Lower leg skin (tissue), 4 donors: ENCODE results near the gene PLD2. TPM values are rescaled to one million over a fixed set of nuclear protein-coding genes. Genes with fewer than 3 reads are reported as not detected.

ENCODE experiments used
- DNase-seq, 2 donors: peaks; one replicate each; pipeline ENCODE4 v3.0.0-alpha.2; 2019; ENCODE audit warnings: low spot score in 2 of 2
- H3K4me3 ChIP-seq: fragments of 200-600 bp; sonication (generic); 2 replicates; pipeline ENCODE4 v1.5.1; 2017; ENCODE audit warnings: mild to moderate bottlenecking, low read depth; ENCODE audit not compliant: poor library complexity, severe bottlenecking
- CTCF ChIP-seq, 3 donors: fragments of 450-650 bp; IDR thresholded peaks; one replicate each; pipeline ENCODE4 v1.5.1; 2016; ENCODE audit warnings: antibody characterized with exemption in 3 of 3, mild to moderate bottlenecking in 3 of 3, moderate library complexity in 2 of 3
- POLR2A ChIP-seq, 2 donors: fragments of 450-650 bp; IDR thresholded peaks; one replicate each; pipeline ENCODE4 v1.6.1; 2016 to 2017; ENCODE audit warnings: antibody characterized with exemption in 2 of 2, mild to moderate bottlenecking in 1 of 2, moderate library complexity in 1 of 2
- WGBS, 2 donors: methylation state at CpG; one replicate each; pipeline ENCODE4 v1.1.5; 2018; 5-methylcytosine and 5-hydroxymethylcytosine counted together
- intact Hi-C: fragments of 100-400 bp; cut with DNase I; formaldehyde crosslinking; loops from one replicate; pipeline ENCODE4 v1.15.0; 2023; ENCODE audit warnings: low total_unique reads
- total RNA-seq, 4 donors: library from RNA; depleted of rRNA; stranded (reverse); fragments of >200 nt; gene quantifications; one replicate each; pipeline ENCODE4 v1.1.0, GENCODE V29; 2016

PLD2 gene
- total RNA-seq, 4 donors from 2014 or later: 40.1 to 78.8 (median 56.3) TPM

- TF ChIP-seq POLR2A (IDR thresholded peaks at IDR 0.05) (no peak), CTCF (IDR thresholded peaks at IDR 0.05) (no peak)
- intact Hi-C loops: no loop called here
- 79 to 83% methylated on average over 3 of the region's 3 CpGs for WGBS, 2 donors
- H3K4me3 ChIP-seq: no peak overlapping the region
- no peak for DNase-seq
Observed at GRCh38 chr17:4838309-4838785, 31.4 kb downstream of the PLD2 start.

DNA sequence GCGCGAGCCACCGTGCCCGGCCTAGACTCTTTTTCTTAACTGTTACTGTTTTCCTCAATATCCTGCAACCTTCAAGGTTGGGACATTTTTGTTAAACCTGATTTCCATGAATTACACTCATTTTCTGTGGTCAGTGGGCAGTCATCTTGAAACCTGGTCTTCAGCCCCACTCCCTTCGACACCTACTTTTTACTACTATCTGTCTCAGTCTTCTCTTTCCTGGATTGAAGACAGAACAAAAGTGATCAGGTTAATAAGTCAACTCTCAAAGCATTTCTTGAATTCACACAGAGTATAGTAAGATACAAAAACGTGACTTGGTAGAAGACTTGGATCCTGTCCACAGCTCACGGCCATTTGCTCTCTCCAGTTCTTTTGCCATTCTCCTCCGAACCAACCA is 32.3 kb downstream of the PLD2 start:
- intact Hi-C loops: no loop called here
- 85 to 87% methylated on average over 8 of the region's 8 CpGs for WGBS, 2 donors
- no peak overlapping the region for H3K4me3 ChIP-seq
- no peak for DNase-seq
- TF ChIP-seq POLR2A (IDR thresholded peaks at IDR 0.05) (no peak), CTCF (IDR thresholded peaks at IDR 0.05) (no peak)

DNA sequence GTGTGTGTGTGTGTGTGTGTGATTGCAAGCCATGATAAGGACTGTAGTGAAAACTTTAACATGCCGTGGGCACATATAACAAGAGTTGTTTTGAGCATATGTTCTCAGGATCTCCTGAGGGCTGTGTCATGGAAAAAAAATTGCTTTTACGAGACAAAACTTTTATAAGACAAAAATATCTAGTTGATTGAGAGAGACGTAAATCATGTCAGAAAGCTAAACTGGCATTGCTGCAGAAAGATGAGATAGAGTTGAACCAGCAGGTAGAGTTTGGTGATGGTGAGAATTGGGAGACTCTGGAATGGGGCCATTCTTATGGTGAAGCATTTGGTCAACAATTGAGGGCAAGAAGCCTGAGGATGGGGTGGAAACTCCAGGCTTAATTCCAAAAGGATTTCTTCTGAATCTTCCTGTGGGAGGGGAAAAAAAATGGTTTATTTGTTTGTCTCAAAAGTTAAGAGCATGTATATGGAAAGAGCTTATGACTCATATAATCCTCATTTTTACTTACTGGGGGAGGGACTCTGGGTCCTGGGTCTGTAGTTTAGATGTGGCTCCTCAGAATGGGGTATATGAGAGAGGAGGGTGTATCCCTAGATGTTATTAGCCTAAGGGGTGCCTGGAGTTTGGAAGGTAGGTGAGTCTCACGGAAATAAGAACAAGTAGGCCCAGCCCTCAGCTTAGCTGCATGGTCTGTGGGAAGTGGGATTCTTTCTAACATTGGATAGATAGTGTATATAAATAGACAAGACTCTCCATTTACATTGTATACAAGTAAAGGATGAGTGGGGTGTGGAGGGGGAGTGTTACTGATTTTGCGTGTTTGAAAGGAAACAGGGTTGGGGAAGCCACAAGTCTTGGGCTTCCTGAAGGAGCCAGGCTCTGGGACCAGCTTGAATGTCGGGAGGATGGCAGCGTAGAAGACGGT is 33.3 kb downstream of the PLD2 start:
- 61 to 65% methylated on average over 8 of the region's 8 CpGs for WGBS, 2 donors
- no peak for DNase-seq
- TF ChIP-seq POLR2A (IDR thresholded peaks at IDR 0.05) (no peak), CTCF (IDR thresholded peaks at IDR 0.05) (no peak)
- no peak overlapping the region for H3K4me3 ChIP-seq
- intact Hi-C loops: no loop called here

DNA sequence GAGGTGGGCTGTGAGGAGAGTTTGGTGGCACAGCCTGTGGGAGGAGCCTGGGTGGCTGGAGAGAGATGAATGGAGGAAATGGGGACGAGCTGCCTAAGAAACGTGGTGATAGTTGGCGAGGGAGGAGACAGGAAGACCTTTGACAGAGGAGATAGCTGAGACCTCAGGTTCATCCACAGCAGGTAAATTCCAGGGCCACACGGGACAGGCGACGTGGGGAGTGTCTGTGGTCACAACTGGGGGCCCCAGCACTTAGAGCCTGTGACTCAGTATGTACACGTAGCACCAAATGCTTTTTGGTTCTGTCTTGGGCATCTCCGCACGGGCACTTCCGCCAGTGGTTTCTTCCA is 33.9 kb downstream of the PLD2 start:
- no peak overlapping the region for H3K4me3 ChIP-seq
- intact Hi-C loops: no loop called here
- DNase-seq: no peak
- TF ChIP-seq CTCF (IDR thresholded peaks at IDR 0.05) (no peak), POLR2A (IDR thresholded peaks at IDR 0.05) (no peak)
- WGBS, 2 donors: 79 to 89% methylated on average over 10 of the region's 10 CpGs

DNA sequence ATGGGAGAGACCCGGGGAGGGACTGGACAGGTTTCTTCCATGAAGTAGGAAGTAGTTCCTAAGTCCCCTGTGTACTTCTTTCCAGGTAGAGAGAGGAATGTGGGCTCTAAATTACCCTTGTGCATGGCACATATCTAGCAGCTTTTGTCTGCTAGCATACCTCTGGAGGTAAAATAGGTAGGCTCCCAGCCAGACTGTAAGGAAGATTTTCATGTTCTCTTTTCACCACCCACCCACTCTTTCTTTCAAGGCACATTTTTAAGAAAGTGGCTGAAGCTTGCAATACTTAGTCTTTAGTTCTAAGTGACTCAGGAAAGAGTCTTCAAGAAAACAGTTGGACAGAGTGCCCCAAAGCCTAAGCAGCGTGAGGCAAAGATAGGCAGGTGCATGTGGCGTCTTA is 35.4 kb downstream of the PLD2 start:
- intact Hi-C loops: no loop called here
- WGBS, 2 donors: 92 to 99% methylated on average over 3 of the region's 3 CpGs
- TF ChIP-seq POLR2A (IDR thresholded peaks at IDR 0.05): no peak
- TF ChIP-seq CTCF (IDR thresholded peaks at IDR 0.05): no peak
- no peak overlapping the region for H3K4me3 ChIP-seq
- no peak for DNase-seq
